ENCODE measurements around the gene EARS2.
"Not testable (repeated sequence)": the region's sequence is repeated elsewhere in the genome, so short reads cannot be mapped to it uniquely, and the experiment has no call there.

Gene EARS2
- total RNA-seq = 18.5 to 64.2 (median 25.6) reads per million in 3 experiments

DNA sequence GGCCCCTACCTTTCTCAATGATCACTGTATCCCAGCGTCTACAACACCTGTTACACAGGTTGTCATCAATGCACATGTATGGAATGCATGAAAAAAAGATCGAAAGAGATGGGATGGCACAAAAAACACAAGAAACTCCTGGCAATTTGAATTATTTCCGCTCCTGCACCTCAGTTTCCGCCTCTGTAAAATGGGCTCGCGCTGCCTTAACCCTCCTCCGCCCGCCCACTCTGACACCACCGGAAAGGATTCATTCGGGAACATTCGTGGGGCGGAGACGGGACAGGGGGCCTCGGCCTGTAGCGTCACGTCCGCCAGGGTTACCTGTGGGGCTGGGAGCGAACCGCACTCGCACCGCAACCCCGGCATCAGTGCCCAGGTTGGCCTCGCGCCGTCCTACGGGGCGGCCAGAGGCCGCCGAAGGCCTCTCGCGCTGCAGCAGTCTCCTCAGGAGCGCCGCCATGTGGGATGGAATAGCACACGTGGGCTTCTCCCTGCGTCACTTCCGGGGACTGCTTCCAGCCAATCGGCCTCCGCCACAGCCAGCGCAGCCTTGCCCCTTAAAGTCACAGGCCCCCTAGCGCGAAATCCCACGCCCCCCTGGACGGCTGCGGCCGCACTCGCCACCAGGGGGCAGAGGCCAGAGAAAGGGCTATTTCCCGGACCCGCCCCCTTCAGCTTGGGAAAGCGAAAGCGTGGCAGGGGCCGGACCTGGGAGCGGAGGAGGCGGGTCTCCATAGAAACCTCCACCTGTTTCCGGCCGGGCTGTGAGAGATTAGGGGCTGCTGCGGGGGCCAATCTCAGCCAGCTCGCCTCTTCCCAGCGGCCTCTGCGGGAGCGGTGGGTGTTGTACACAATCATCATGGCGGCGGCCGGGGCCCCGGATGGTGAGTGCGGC, at the start of gene EARS2, which contains the start of gene UBFD1:
Gene EARS2, minus strand, starts transcription at position 470 of the 898 bp plus-strand sequence. Its CDS starts 7 bp downstream, at position 463.
Gene UBFD1, plus strand, starts transcription at position 847 of the 898 bp plus-strand sequence. Its CDS starts 16 bp downstream, at position 863.
- DNase-seq = peak; percentile 94

DNA sequence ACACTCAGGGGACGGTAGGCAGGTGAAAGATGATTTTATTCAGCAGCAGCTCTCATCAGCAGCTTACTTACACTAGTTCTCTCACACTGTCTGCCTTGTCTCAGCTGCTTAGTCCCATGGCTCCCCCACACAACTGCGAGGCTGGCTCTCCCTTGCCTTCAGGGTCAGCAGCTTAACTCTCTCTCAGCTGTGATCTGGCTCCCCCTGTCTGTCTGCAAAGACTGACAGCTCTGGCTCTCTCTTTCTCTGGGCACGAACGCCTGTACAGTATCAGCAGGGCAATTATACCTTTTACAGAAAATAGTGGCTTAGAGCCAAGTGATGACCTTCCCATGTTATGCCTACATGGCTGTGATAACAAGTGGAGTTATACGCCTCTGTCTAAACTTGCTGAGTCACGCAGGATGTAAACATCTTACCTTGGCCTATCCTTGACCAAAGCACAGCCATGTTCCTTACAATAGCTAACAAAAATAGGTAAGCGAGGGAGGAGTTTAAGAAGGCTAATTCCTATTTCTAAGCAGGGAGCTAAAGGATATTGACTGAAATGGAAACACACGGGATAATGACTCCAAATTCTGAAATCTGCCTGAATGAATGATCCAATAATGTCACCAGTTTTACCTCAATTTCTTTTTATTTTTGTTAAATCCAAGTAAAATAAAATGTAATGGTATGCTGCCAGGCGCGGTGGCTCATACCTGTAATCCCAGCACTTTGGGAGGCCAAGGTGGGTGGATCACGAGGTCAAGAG, 40.0 kb upstream of the EARS2 start:
- DNase-seq = no peak

GRCh38 chr16:23595951-23596720, 39.0 kb upstream of the EARS2 start, which contains the start of gene NDUFAB1:
Gene NDUFAB1 (minus strand): TSS chr16:23596316. CDS start chr16:23596290, 26 bp downstream.
- DNase-seq = peak; percentile 86

- DNase-seq = no peak
Measured at GRCh38 chr16:23595246-23595950, 38.2 kb upstream of the EARS2 start.

- no peak for DNase-seq
Measured at GRCh38 chr16:23594186-23594585, 37.0 kb upstream of the EARS2 start.

- no peak for DNase-seq
Measured at GRCh38 chr16:23590181-23590580, 33.0 kb upstream of the EARS2 start.

- no peak for DNase-seq
Measured at GRCh38 chr16:23587726-23588125, 30.6 kb upstream of the EARS2 start.

GRCh38 chr16:23584186-23585076, 27.3 kb upstream of the EARS2 start:
- no peak for DNase-seq

GRCh38 chr16:23583271-23583670, 26.1 kb upstream of the EARS2 start:
- not testable (repeated sequence) for DNase-seq

- no peak for DNase-seq
Measured at GRCh38 chr16:23581764-23582163, 24.6 kb upstream of the EARS2 start.

DNA sequence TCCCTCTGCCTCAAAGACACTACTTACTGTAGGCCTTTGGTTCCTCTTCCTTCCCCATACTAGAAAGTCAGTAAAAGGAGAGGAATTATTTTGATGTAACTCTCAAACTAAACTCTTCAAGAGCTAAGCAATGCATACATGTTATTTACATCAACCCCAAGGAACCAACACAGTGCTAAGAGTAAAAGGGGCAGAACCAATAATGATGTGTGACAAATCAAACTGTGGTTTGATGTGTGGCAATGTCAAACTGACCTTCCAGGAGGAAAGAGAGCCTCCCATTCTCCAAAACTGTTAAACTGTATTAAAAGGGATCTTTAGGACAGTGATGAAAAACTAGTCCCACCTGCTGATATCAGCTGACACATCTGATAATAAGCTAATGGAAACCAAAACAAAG, 23.2 kb upstream of the EARS2 start:
- no peak for DNase-seq

DNA sequence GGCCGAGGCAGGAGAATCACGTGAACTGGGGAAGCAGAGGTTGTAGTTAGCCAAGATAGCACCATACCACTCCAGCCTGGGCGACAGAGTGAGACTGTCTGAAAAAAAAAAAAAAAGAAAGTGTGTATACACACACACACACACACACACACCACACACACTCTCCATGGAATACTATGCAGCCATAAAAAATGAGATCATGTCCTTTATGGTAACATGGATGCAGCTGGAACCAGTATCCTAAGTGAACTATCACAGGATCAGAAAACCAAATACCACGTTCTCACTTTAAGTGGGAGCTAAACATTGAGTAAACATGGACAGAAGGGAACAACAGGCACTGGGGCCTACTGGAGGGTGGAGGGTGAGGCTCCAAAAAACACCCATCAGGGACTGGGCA, 22.2 kb upstream of the EARS2 start:
- no peak for DNase-seq

- DNase-seq = no peak
Measured at GRCh38 chr16:23578101-23578830, 21.1 kb upstream of the EARS2 start.

- no peak for DNase-seq
Measured at GRCh38 chr16:23577493-23577892, 20.3 kb upstream of the EARS2 start.

GRCh38 chr16:23575834-23576233, 18.7 kb upstream of the EARS2 start:
- no peak for DNase-seq

GRCh38 chr16:23573817-23574216, 16.7 kb upstream of the EARS2 start:
- DNase-seq = no peak

DNA sequence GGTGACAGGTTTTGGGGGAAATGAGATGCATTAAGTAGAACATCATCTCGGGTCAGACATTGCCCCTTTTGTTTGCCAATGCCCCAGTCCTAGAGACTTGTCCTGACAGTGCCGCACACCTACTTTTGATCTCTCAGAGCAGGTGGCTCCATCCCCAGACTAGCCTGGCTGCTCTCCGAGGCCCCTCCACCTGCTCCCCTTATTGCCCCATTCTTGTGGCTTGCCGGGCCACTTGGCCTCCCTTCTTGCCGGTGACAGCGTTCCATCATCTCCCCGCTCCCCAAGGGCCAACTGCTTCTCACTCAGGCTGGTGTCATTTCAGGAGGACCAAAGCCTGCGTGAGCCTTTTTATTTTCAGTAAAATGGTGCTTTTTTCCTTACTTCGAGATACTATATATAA, 15.2 kb upstream of the EARS2 start:
- DNase-seq = no peak

- DNase-seq = no peak
Measured at GRCh38 chr16:23571895-23572294, 14.7 kb upstream of the EARS2 start.

GRCh38 chr16:23570992-23571632, 14.0 kb upstream of the EARS2 start:
- DNase-seq = no peak

GRCh38 chr16:23567602-23568001, 10.5 kb upstream of the EARS2 start:
- DNase-seq = no peak

Data from central memory CD4-positive, alpha-beta T cell (primary cell).